Bone marrow (tissue), 2 donors: ENCODE data around the gene EID2B.

ENCODE experiments used
- DNase-seq, 2 donors: peaks; one replicate each; lab custom pipeline; 2025; lab: John Stamatoyannopoulos, UW

Gene EID2B

GRCh38 chr19:39532233-39533002, at the start of gene EID2B:
EID2B (minus strand) TSS chr19:39532852; CDS start chr19:39532802, 50 bp downstream.
- DNase-seq = peak; percentile 85 to 86

- no peak for DNase-seq
These were observed 49.8 kb upstream of the EID2B start for GRCh38 chr19:39582442-39582841.

GRCh38 chr19:39568604-39569003, 36.0 kb upstream of the EID2B start:
- no peak for DNase-seq

GRCh38 chr19:39566064-39566463, 33.4 kb upstream of the EID2B start:
- DNase-seq = no peak

GRCh38 chr19:39563408-39563807, 30.8 kb upstream of the EID2B start:
- DNase-seq = no peak

GRCh38 chr19:39558624-39559117, 26.0 kb upstream of the EID2B start:
- no peak for DNase-seq

- DNase-seq = no peak
These were observed 25.4 kb upstream of the EID2B start for GRCh38 chr19:39557811-39558623.

- DNase-seq = no peak
These were observed 23.2 kb upstream of the EID2B start for GRCh38 chr19:39555883-39556282.

GRCh38 chr19:39554701-39555311, 22.2 kb upstream of the EID2B start:
- DNase-seq = no peak

- no peak for DNase-seq
These were observed 20.5 kb upstream of the EID2B start for GRCh38 chr19:39553082-39553652.

- no peak for DNase-seq
These were observed 17.5 kb upstream of the EID2B start for GRCh38 chr19:39550197-39550596.

- no peak for DNase-seq
These were observed 13.9 kb upstream of the EID2B start for GRCh38 chr19:39546599-39546998.

GRCh38 chr19:39544911-39545310, 12.3 kb upstream of the EID2B start:
- DNase-seq = no peak

- no peak for DNase-seq
These were observed 11.7 kb upstream of the EID2B start for GRCh38 chr19:39544226-39544903.

- no peak for DNase-seq
These were observed 10.8 kb upstream of the EID2B start for GRCh38 chr19:39543477-39543857.

GRCh38 chr19:39542206-39542605, 9.6 kb upstream of the EID2B start:
- DNase-seq = no peak

- DNase-seq = no peak
These were observed 7.7 kb upstream of the EID2B start for GRCh38 chr19:39540333-39540673.

- peak; percentile 89 to 91 for DNase-seq
These were observed 7.1 kb upstream of the EID2B start, which contains the start of gene EID2 for GRCh38 chr19:39539518-39540332. EID2 (minus strand) TSS chr19:39540161; CDS start chr19:39540079, 82 bp downstream.

GRCh38 chr19:39539165-39539517, 6.5 kb upstream of the EID2B start:
- no peak for DNase-seq

- DNase-seq = no peak
These were observed 1.1 kb upstream of the EID2B start for GRCh38 chr19:39533791-39534190.

- DNase-seq = no peak
These were observed 406 bp upstream of the EID2B start for GRCh38 chr19:39533003-39533512.
